ENCODE results near the gene NXNL1. TPM values are rescaled to one million over a fixed set of nuclear protein-coding genes. Genes with fewer than 3 reads are reported as not detected.
A peak's percentile ranks its signal among the peaks of the same experiment; 100 is the strongest.

NXNL1 gene
- total RNA-seq, 1 experiment from 2014 or later = not detected

- Histone ChIP-seq H3K4me2 (ENCODE audit: low read length) (peak within 1 kb of the TSS; percentile 98), H3K27ac (ENCODE audit: low read length) (peak within 1 kb of the TSS; percentile 65), H3F3A (ENCODE audit: low read length, unreplicated experiment) (no peaks in the 10 kb centered on the region), H2AFZ (ENCODE audit: low read length) (peak within 1 kb of the TSS; percentile 91), H3K27me3 (ENCODE audit: low read length) (no peaks in the 10 kb centered on the region), H3K9ac (ENCODE audit: low read length) (peak within 1 kb of the TSS; percentile 76), H3K9me3 (ENCODE audit: low read length) (no peaks in the 10 kb centered on the region), H3K4me3 (ENCODE audit: low read length) (peak within 1 kb of the TSS; percentile 91), H3K4me1 (ENCODE audit: insufficient read depth, low read length) (peaks cover 17% of the 10 kb centered on the region), H3K36me3 (ENCODE audit: low read depth, low read length) (no peaks in the 10 kb centered on the region), H4K20me1 (ENCODE audit: low read length) (no peaks in the 10 kb centered on the region), H3K79me2 (ENCODE audit: low read length) (peaks cover 7% of the 10 kb centered on the region; the same call in 1 of the 2 replicates), H3K9me2 (replicated peaks; ENCODE audit: low read length) (no peaks in the 10 kb centered on the region)
- TF ChIP-seq CTCF (conservative IDR thresholded peaks at IDR 0.05; ENCODE audit: low read depth, low read length) (no peak), EZH2phosphoT487 (IDR thresholded peaks at IDR 0.05; ENCODE audit: borderline replicate concordance, low read length) (no peak), EZH2 (IDR thresholded peaks at IDR 0.05; ENCODE audit: low read length, unreplicated experiment) (no peak)
- ATAC-seq (peak; percentile 91), DNase-seq (peak; percentile 99)
- ChIA-PET CTCF (no interaction called here), POLR2A (ENCODE audit: unreplicated experiment) (no interaction called here)
- BruUV-seq (replicated peaks) = no TSS peak
- intact Hi-C loops (cut with micrococcal nuclease) = no loop called here
These were observed 9.5 kb upstream of the NXNL1 start, which contains the start of gene SLC27A1 for GRCh38 chr19:17470068-17470841. Gene SLC27A1, plus strand, starts transcription at chr19:17470524. Its CDS starts 17 bp downstream, at chr19:17470541.

DNA sequence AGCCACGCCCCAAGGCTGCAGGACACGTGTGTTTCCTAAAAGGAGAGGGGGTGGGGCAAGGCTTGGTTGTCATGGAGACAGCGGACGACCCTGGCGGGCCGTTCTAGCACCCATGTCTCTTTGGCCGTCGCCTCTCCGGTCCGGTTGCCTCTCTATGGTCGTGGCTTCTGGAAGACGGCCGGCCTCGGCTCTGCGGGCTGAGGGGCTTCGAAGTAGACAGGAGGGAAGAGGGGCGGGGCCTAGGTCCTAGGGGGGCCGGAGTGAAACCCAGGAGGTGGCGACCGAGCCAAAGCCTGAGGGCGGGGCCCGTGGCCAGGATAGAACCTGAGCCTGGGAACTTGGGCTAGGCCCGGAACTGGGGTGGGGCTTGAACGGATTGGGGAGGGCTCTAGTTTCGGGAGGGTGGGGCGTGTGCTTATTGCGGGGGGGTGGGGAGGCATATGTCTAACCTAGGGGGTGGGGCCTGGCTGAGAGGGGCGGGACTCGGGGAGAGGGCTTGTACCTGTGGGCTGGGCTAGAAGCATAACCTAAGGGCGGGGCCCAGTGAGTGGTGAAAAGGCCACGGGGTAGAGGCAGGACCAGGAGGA, 8.8 kb upstream of the NXNL1 start:
- intact Hi-C loops (cut with micrococcal nuclease) = loop anchor here (5.0 kb wide), 2 partner anchors 42 to 77 kb away; partner anchors contain the start of gene CCDC194
- TF ChIP-seq EZH2 (IDR thresholded peaks at IDR 0.05; ENCODE audit: low read length, unreplicated experiment) (no peak), CTCF (conservative IDR thresholded peaks at IDR 0.05; ENCODE audit: low read depth, low read length) (no peak), EZH2phosphoT487 (IDR thresholded peaks at IDR 0.05; ENCODE audit: borderline replicate concordance, low read length) (no peak)
- POLR2A ChIA-PET (ENCODE audit: unreplicated experiment) = no interaction called here
- Histone ChIP-seq H3F3A (ENCODE audit: low read length, unreplicated experiment) (no peaks in the 10 kb centered on the region), H2AFZ (ENCODE audit: low read length) (peak overlapping the region; percentile 91), H3K9ac (ENCODE audit: low read length) (peak overlapping the region; percentile 76), H3K4me3 (ENCODE audit: low read length) (peak overlapping the region; percentile 91), H3K4me1 (ENCODE audit: insufficient read depth, low read length) (peaks cover 14% of the 10 kb centered on the region), H3K27ac (ENCODE audit: low read length) (peak overlapping the region; percentile 65), H3K79me2 (ENCODE audit: low read length) (peaks cover 7% of the 10 kb centered on the region; the same call in 1 of the 2 replicates), H4K20me1 (ENCODE audit: low read length) (no peaks in the 10 kb centered on the region), H3K9me2 (replicated peaks; ENCODE audit: low read length) (no peaks in the 10 kb centered on the region), H3K27me3 (ENCODE audit: low read length) (no peaks in the 10 kb centered on the region), H3K9me3 (ENCODE audit: low read length) (no peaks in the 10 kb centered on the region), H3K4me2 (ENCODE audit: low read length) (peak overlapping the region; percentile 98), H3K36me3 (ENCODE audit: low read depth, low read length) (no peaks in the 10 kb centered on the region)
- DNase-seq (peak; percentile 97), ATAC-seq (peak; percentile 69)
- CTCF ChIA-PET = no interaction called here
- BruUV-seq (replicated peaks) = no TSS peak

Data from PC-3 (cell line).